Measurements from ENCODE around the gene PLCXD1.
"Not testable (repeated sequence)": the region's sequence is repeated elsewhere in the genome, so short reads cannot be mapped to it uniquely, and the experiment has no call there.

GRCh38 chrX:279757-280604 lies 1.2 kb upstream of the PLCXD1 start:
- TF ChIP-seq CTCF (conservative IDR thresholded peaks at IDR 0.05; ENCODE audit: low read depth, low read length); EZH2 (IDR thresholded peaks at IDR 0.05; ENCODE audit: borderline replicate concordance, low read depth, low read length, poor library complexity, severe bottlenecking): not testable (repeated sequence)
